IMR-90 (cell line): ENCODE measurements around the gene MEF2C. TPM values are rescaled to one million over a fixed set of nuclear protein-coding genes. Genes with fewer than 3 reads are reported as not detected.

Experiments
- ATAC-seq: fragments of 200-7000 bp; cut with Tn5 transposase; 2 replicates; pipeline ENCODE4 v1.9.1; 2020; ENCODE audit warnings: low read depth, mild to moderate bottlenecking, moderate library complexity
- BruUV-seq: library from RNA; stranded (reverse); fragments of 400-500 nt; replicated peaks from 2 replicates; lab custom pipeline; 2021; lab: Mats Ljungman, UMichigan
- CTCF ChIA-PET: fragments of 300-600 bp; formaldehyde crosslinking; extraction: SDS; loops from one replicate; lab custom pipeline; 2021; ENCODE audit warnings: antibody characterized with exemption; lab: Yijun Ruan, JAX
- POLR2A ChIA-PET: fragments of 300-600 bp; sonication (Branson Sonifier 250); formaldehyde crosslinking; loops from one replicate; lab custom pipeline; 2022; ENCODE audit warnings: antibody characterized with exemption; ENCODE audit not compliant: unreplicated experiment; lab: Charles Lee
- DNase-seq: peaks from one replicate; pipeline ENCODE4 v3.0.0; 2013
- H2AFZ ChIP-seq: replicated peaks from 2 replicates; pipeline ENCODE3; 2013; ENCODE audit warnings: low read length, mild to moderate bottlenecking; ENCODE audit not compliant: poor library complexity
- H2AK5ac ChIP-seq: 2 replicates; pipeline ENCODE4 v1.6.1; 2013; ENCODE audit warnings: low read depth, low read length, inconsistent platforms
- H2AK9ac ChIP-seq: replicated peaks from 2 replicates; pipeline ENCODE3; 2013; ENCODE audit warnings: mild to moderate bottlenecking, low read depth, low read length, moderate library complexity; ENCODE audit not compliant: poor library complexity
- H2BK120ac ChIP-seq: 2 replicates; pipeline ENCODE4 v1.6.1; 2013; ENCODE audit warnings: low read depth, low read length, inconsistent platforms
- H2BK15ac ChIP-seq: 3 replicates; pipeline ENCODE4 v1.6.1; 2013; ENCODE audit warnings: low read depth, low read length, inconsistent platforms
- H2BK20ac ChIP-seq: 2 replicates; pipeline ENCODE4 v1.6.1; 2013; ENCODE audit warnings: low read depth, mild to moderate bottlenecking, inconsistent platforms, low read length, moderate library complexity
- H2BK5ac ChIP-seq: 2 replicates; pipeline ENCODE4 v1.6.1; 2013; ENCODE audit warnings: mild to moderate bottlenecking, low read depth, low read length, inconsistent platforms; ENCODE audit not compliant: poor library complexity, severe bottlenecking
- H3K14ac ChIP-seq: replicated peaks from 2 replicates; pipeline ENCODE4 v1.6.1; 2013; ENCODE audit warnings: low read depth, low read length, inconsistent platforms
- H3K18ac ChIP-seq: 2 replicates; pipeline ENCODE4 v1.6.1; 2013; ENCODE audit warnings: low read depth, low read length, control low read depth
- H3K23ac ChIP-seq: 2 replicates; pipeline ENCODE4 v1.6.1; 2013; ENCODE audit warnings: low read depth, low read length, inconsistent platforms
- H3K27ac ChIP-seq: 2 replicates; pipeline ENCODE4 v1.5.1; 2013; ENCODE audit warnings: mild to moderate bottlenecking, control low read depth, low read length; ENCODE audit not compliant: insufficient read depth
- H3K27me3 ChIP-seq: 2 replicates; pipeline ENCODE4 v1.6.1; 2013; ENCODE audit warnings: low read length; ENCODE audit not compliant: control insufficient read depth, insufficient read depth
- H3K36me3 ChIP-seq: 2 replicates; pipeline ENCODE4 v1.6.1; 2013; ENCODE audit warnings: low read length, mixed read lengths; ENCODE audit not compliant: control insufficient read depth, insufficient read depth
- H3K4ac ChIP-seq: 2 replicates; pipeline ENCODE4 v1.6.1; 2013; ENCODE audit warnings: low read depth, low read length, inconsistent platforms
- H3K4me1 ChIP-seq: 2 replicates; pipeline ENCODE4 v1.6.1; 2013; ENCODE audit warnings: low read length, mixed read lengths; ENCODE audit not compliant: control insufficient read depth, insufficient read depth
- H3K4me2 ChIP-seq: 2 replicates; pipeline ENCODE4 v1.6.1; 2013; ENCODE audit warnings: low read depth, mild to moderate bottlenecking, control low read depth, low read length, moderate library complexity
- H3K4me3 ChIP-seq: 2 replicates; pipeline ENCODE4 v1.5.1; 2013; ENCODE audit warnings: low read depth, mild to moderate bottlenecking, control low read depth, low read length, moderate library complexity; ENCODE audit not compliant: insufficient read depth
- H3K56ac ChIP-seq: 2 replicates; pipeline ENCODE4 v1.6.1; 2013; ENCODE audit warnings: low read length, inconsistent platforms; ENCODE audit not compliant: insufficient read depth; ENCODE audit errors: extremely low read depth
- H3K79me1 ChIP-seq, 2 experiments: 2 replicates each; pipeline ENCODE4 v1.6.1; 2013; ENCODE audit warnings: low read length in 2 of 2, inconsistent platforms in 1 of 2, low read depth in 1 of 2
- H3K9ac ChIP-seq: 2 replicates; pipeline ENCODE4 v1.6.1; 2013; ENCODE audit warnings: low read depth, low read length, control low read depth
- H3K9me1 ChIP-seq: 2 replicates; pipeline ENCODE4 v1.6.1; 2013; ENCODE audit warnings: low read length, inconsistent platforms; ENCODE audit not compliant: insufficient read depth
- H3K9me3 ChIP-seq: 2 replicates; pipeline ENCODE4 v1.6.1; 2013; ENCODE audit warnings: low read length; ENCODE audit not compliant: control insufficient read depth, insufficient read depth
- H4K20me1 ChIP-seq: 2 replicates; pipeline ENCODE4 v1.6.1; 2013; ENCODE audit warnings: low read length, inconsistent platforms; ENCODE audit not compliant: insufficient read depth
- H4K5ac ChIP-seq: 2 replicates; pipeline ENCODE4 v1.6.1; 2013; ENCODE audit warnings: mild to moderate bottlenecking, low read depth, low read length, control low read depth
- H4K8ac ChIP-seq, 2 experiments: 2 replicates each; pipeline ENCODE4 v1.6.1; 2013; ENCODE audit warnings: low read depth in 2 of 2, low read length in 2 of 2, control low read depth in 1 of 2, inconsistent platforms in 1 of 2
- H4K91ac ChIP-seq: 2 replicates; pipeline ENCODE4 v1.6.1; 2013; ENCODE audit warnings: low read depth, low read length, inconsistent platforms; ENCODE audit not compliant: insufficient read depth
- BHLHE40 ChIP-seq: fragments of 150-350 bp; IDR thresholded peaks from 2 replicates; pipeline ENCODE4 v1.6.1; 2016; ENCODE audit warnings: mild to moderate bottlenecking, low read depth, low read length
- CEBPB ChIP-seq: IDR thresholded peaks from 2 replicates; pipeline ENCODE4 v1.6.1; 2012; ENCODE audit warnings: low read depth, low read length, improper control_type of control experiment
- CHD1 ChIP-seq: IDR thresholded peaks from 2 replicates; pipeline ENCODE4 v1.6.1; 2012; ENCODE audit warnings: low read depth, low read length, improper control_type of control experiment
- CTCF ChIP-seq: conservative IDR thresholded peaks from 2 replicates; pipeline ENCODE4 v1.5.1; 2012; ENCODE audit warnings: mild to moderate bottlenecking, low read depth, low read length, improper control_type of control experiment
- ELK1 ChIP-seq: fragments of 150-350 bp; IDR thresholded peaks from 2 replicates; pipeline ENCODE4 v1.6.1; 2016; ENCODE audit warnings: low read depth, mild to moderate bottlenecking, low read length, moderate library complexity, borderline replicate concordance
- FOS ChIP-seq: fragments of 150-350 bp; IDR thresholded peaks from 2 replicates; pipeline ENCODE4 v1.6.1; 2016; ENCODE audit warnings: low read depth, low read length
- MAFK ChIP-seq: IDR thresholded peaks from 2 replicates; pipeline ENCODE4 v1.6.1; 2012; ENCODE audit warnings: low read depth, low read length, improper control_type of control experiment
- MAZ ChIP-seq: IDR thresholded peaks from 2 replicates; pipeline ENCODE4 v1.6.1; 2012; ENCODE audit warnings: low read depth, mild to moderate bottlenecking, low read length, improper control_type of control experiment, moderate library complexity, borderline replicate concordance
- MXI1 ChIP-seq: IDR thresholded peaks from 2 replicates; pipeline ENCODE4 v1.6.1; 2012; ENCODE audit warnings: low read depth, mild to moderate bottlenecking, low read length, moderate library complexity, borderline replicate concordance
- NFE2L2 ChIP-seq: fragments of 150-350 bp; IDR thresholded peaks from 2 replicates; pipeline ENCODE4 v1.6.1; 2016; ENCODE audit warnings: low read depth, mild to moderate bottlenecking, low read length
- POLR2A ChIP-seq: IDR thresholded peaks from 2 replicates; pipeline ENCODE4 v1.6.1; 2012; ENCODE audit warnings: mild to moderate bottlenecking, low read depth, low read length
- RCOR1 ChIP-seq: IDR thresholded peaks from 2 replicates; pipeline ENCODE4 v1.6.1; 2012; ENCODE audit warnings: mild to moderate bottlenecking, low read length, improper control_type of control experiment; ENCODE audit not compliant: insufficient replicate concordance
- RFX5 ChIP-seq: IDR thresholded peaks from 2 replicates; pipeline ENCODE4 v1.8.0; 2012; ENCODE audit warnings: low read depth, mild to moderate bottlenecking, low read length, moderate library complexity
- SMC3 ChIP-seq: fragments of 150-350 bp; IDR thresholded peaks from 2 replicates; pipeline ENCODE4 v1.6.1; 2016; ENCODE audit warnings: low read depth, mild to moderate bottlenecking, antibody characterized with exemption, low read length, moderate library complexity
- USF2 ChIP-seq: fragments of 150-350 bp; IDR thresholded peaks from 2 replicates; pipeline ENCODE4 v1.6.1; 2017; ENCODE audit warnings: mild to moderate bottlenecking, antibody characterized with exemption, low read length, low read depth
- WGBS, 2 experiments: methylation state at CpG; one replicate each; pipeline versions ENCODE4 v1.1.5 to v1.1.7; 2013; ENCODE audit warnings: missing lambda C conversion rate in 2 of 2; ENCODE audit not compliant: insufficient read length in 1 of 2; ENCODE audit errors: extremely low coverage in 2 of 2; 5-methylcytosine and 5-hydroxymethylcytosine counted together
- dilution Hi-C: fragments of 300-500 bp; cut with HindIII; formaldehyde crosslinking; loops from one replicate; pipeline ENCODE4 v1.14.3; 2018; ENCODE audit warnings: low sequenced_read_pairs; ENCODE audit not compliant: unreplicated experiment
- in situ Hi-C: fragments of 300-500 bp; cut with MboI; formaldehyde crosslinking; loops from 3 replicates; pipeline ENCODE4 v1.14.3; 2019; ENCODE audit warnings: low sequenced_read_pairs, inconsistent platforms, mixed read lengths
- intact Hi-C: fragments of 100-400 bp; cut with micrococcal nuclease; formaldehyde crosslinking; loops from 2 replicates; pipeline ENCODE4 v1.10.0; 2022
- polyA plus RNA-seq, 3 experiments: library from polyadenylated mRNA; depleted of rRNA; stranded (reverse); fragments of >200 nt; gene quantifications; 2 replicates each; pipeline ENCODE4 v1.2.3, GENCODE V29; 2012; ENCODE audit warnings: low replicate concordance in 1 of 3
- total RNA-seq: library from RNA; depleted of rRNA; stranded (reverse); fragments of >200 nt; gene quantifications from 2 replicates; pipeline ENCODE4 v1.2.3, GENCODE V29; 2012

The MEF2C gene
- total and polyA plus RNA-seq, 2 of the 4 experiments (the other 2 are of a cell fraction): 1.5 to 6.8 TPM

GRCh38 chr5:88792144-88792840 lies 90.7 kb downstream of the MEF2C start:
- H3K9me1 ChIP-seq: peaks cover 5% of the 10 kb centered on the region
- H4K5ac ChIP-seq: no peak overlapping the region
- H3K9ac ChIP-seq: no peak overlapping the region
- H3K79me1 ChIP-seq: 0 out of 4 replicates have a peak, but pooled peaks cover 0 to 3% of the 10 kb centered on the region in 2 experiments
- in situ Hi-C loops (no loop called here), dilution Hi-C loops (no loop called here), intact Hi-C loops (no loop called here)
- H3K18ac ChIP-seq: peak overlapping the region; percentile 57; the same call in 1 of the 2 replicates
- H3K4me2 ChIP-seq: peak overlapping the region; percentile 31; the same call in 1 of the 2 replicates
- peak overlapping the region; percentile 45; the same call in 1 of the 2 replicates for H2BK20ac ChIP-seq
- DNase-seq (peak; percentile 69), ATAC-seq (peak; percentile 67)
- ChIA-PET POLR2A (no interaction called here), CTCF (interaction anchor here (0.6 kb wide), 1 partner anchor 38 kb away, joined by 4 read pairs; no protein-coding TSS in a partner anchor)
- H2AK5ac ChIP-seq: no peak overlapping the region
- no peak overlapping the region for H2AK9ac ChIP-seq
- no peaks in the 10 kb centered on the region for H3K36me3 ChIP-seq
- no peak overlapping the region for H2BK15ac ChIP-seq
- no TSS peak for BruUV-seq
- no peak overlapping the region for H3K4me3 ChIP-seq
- TF ChIP-seq USF2: peak; percentile 30; the same call in 1 of the 2 replicates
- TF ChIP-seq NFE2L2: no peak
- no peak for TF ChIP-seq MAFK
- peak; percentile 39; the same call in 1 of the 2 replicates for TF ChIP-seq BHLHE40
- TF ChIP-seq SMC3: no peak
- no peak for TF ChIP-seq RFX5
- TF ChIP-seq FOS: no peak
- TF ChIP-seq MAZ: no peak
- TF ChIP-seq RCOR1: no peak
- TF ChIP-seq MXI1: no peak
- TF ChIP-seq CEBPB: no peak
- no peak for TF ChIP-seq POLR2A
- no peak for TF ChIP-seq CHD1
- TF ChIP-seq CTCF: no peak
- TF ChIP-seq ELK1: no peak
- no peak overlapping the region for H4K91ac ChIP-seq
- WGBS, 2 experiments: no CpG with 5 or more reads among the region's 2 CpGs
- no peaks in the 10 kb centered on the region for H4K20me1 ChIP-seq
- H2BK120ac ChIP-seq: no peak overlapping the region
- no peaks in the 10 kb centered on the region for H3K27me3 ChIP-seq
- no peak overlapping the region for H3K56ac ChIP-seq
- H3K14ac ChIP-seq: no peak overlapping the region
- H3K4me1 ChIP-seq: peaks cover 2% of the 10 kb centered on the region; the same call in 1 of the 2 replicates
- H2AFZ ChIP-seq: no peak overlapping the region
- H3K23ac ChIP-seq: no peak overlapping the region
- H3K27ac ChIP-seq: no peak overlapping the region
- H3K9me3 ChIP-seq: no peaks in the 10 kb centered on the region
- H2BK5ac ChIP-seq: no peak overlapping the region
- H4K8ac ChIP-seq: no peak overlapping the region
- H3K4ac ChIP-seq: 0 out of 2 replicates have a peak overlapping the region, but pooled peaks have one; percentile 1
